NOMO-1 (cell line): Measurements from ENCODE around the gene SOX8.

Source experiments
- DNase-seq, 2 experiments: peaks; one replicate each; lab custom pipeline; 2025; ENCODE audit not compliant: unreplicated experiment in 2 of 2; lab: John Stamatoyannopoulos, UW

Gene SOX8

DNA sequence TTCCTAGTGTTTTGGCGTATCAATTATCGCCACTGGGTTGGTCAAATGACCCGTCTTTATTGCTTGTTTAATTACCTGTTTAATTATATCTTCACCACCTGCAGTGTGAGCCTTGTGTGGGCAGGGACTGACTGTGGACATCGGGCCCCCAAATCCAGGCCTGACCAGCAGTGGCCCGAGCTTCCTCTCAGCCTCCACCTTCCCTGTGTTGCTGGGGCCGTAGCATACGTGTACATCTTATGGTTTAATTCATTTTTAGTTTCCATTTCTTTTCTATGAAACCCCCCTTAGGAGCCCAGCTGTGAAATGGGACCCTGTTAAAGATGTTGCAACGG, 9.6 kb upstream of the SOX8 start:
- DNase-seq = no peak

DNA sequence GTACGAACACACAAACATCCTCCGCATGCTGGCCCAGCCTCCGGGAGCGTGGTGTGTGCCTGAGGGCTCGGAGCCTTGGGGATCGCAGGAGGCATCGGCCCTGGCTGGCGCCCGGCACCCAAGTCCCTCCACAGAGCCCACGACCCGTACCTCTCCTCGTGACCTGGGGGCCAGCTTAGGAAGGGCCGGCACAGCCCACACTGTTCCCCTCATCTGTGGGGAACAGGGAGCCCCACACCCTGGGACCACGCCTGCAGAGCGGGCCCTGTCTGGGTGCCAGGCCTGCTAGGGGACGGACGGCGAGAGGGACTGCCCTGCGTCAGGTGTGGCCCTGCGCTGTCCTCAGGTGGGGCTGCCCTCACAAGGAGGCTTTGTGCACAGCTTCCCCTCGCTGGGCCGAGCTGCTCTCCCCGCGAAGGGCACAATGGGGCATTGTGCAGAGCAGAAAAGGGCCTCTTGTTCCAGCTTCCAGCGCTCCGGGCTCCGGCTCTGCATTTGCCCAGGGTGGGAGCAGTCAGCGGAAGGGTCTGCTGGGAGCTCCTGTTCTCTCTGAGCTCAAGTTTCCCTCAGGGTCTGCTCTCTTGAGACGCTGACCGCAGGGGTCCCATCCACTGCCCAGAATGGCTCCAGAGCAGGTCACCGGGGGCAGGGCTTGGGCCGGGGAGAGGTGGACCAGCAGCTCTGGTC, 9.1 kb upstream of the SOX8 start:
- no peak for DNase-seq

DNA sequence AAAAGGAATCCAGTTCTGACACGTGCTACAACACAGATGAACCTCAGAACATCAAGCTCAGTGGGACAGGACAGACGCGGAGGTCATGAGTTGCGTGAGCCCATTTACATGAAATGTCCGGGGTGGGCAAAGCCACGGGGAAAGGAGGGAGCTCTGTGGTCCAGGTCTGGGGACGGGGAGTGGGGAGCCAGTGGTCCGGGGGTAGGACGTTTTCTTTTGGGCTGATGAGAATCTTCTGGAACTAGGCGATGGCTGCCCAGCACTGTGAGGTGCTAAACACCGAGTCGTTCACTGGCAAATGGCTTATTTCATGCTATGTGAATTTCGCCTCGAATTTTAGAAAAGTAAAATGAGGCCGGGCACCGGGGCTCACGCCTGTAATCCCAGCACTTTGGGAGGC, 8.2 kb upstream of the SOX8 start:
- no peak for DNase-seq

DNA sequence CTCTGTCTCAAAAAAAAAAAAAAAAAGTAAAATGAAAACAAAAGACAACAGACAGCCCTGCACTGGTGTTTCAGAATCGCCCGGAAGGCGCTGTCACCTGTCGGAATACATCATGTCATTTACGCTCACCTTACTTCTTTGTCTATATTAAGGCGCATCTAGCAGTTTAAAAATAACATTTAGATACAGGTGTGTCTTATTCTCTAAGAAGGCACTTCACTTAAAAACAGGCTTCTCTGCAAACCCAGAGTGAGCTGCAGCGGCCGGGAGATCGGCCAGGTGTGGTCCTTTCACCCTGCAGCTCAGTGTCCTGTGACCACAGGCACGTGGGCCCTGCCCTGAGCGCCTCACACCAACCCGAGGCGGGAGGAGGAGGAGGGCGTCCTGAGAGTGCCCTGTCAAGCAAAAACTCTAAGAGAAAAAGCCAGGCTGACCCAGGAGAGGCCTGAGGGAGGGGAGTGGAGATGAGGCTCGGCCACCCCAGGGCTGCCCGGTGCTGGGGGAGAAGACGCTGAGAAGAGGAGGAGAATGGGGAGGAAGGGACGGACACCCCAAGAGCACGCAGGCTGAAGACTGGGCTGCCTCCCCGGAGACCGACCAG, 7.5 kb upstream of the SOX8 start:
- no peak for DNase-seq

DNA sequence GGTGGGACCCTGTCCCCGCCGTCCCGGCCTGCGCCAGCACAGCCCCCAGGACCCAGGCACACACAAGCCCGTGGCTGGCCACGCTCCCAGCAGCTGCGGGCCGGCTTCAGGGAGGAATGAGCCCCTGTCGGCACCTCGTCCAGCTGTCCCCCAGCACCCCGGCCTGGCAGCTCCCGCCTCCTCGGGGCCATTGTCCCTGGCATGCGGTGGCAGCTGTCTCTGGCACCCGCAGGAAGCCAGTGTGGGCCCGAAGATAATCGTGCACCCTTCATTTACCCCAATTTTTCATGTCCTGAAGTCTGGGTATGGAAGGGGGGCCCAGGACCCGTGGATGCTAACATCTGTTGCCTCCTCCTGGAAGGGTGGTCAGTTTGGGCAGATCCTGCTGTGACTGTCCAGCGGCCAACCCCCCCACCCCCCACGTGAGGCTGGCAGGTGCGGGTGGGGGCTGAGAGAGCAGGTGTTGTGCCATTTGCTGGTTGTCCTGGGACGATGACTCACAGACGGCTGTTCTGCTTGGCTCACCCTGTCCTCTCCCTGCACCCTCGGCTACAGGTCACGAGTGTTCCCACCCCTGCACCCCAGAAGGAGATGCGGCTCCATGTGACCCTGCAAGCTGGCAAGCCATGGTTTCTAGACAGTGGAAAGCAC, 6.8 kb upstream of the SOX8 start:
- DNase-seq = no peak

DNA sequence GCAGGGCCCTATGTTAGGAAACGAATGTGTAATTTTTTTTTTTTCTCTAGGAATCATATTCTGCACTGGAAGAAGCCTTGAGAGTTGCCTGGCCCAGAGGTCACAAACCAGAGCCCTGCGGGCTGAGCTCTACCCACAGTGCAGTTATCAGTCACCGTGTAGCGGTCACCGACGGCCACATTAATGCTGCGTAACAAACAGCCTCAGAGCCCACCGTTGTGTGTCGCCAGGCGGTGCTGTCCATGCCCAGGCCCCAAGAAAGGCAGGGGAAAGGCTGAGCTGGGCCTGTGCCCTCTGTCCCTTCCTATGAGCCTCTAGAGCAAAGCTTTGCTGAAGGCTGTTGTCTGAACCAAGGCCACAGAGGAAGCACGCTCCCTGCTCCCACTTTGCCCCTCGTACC, 6.3 kb upstream of the SOX8 start:
- no peak for DNase-seq

DNA sequence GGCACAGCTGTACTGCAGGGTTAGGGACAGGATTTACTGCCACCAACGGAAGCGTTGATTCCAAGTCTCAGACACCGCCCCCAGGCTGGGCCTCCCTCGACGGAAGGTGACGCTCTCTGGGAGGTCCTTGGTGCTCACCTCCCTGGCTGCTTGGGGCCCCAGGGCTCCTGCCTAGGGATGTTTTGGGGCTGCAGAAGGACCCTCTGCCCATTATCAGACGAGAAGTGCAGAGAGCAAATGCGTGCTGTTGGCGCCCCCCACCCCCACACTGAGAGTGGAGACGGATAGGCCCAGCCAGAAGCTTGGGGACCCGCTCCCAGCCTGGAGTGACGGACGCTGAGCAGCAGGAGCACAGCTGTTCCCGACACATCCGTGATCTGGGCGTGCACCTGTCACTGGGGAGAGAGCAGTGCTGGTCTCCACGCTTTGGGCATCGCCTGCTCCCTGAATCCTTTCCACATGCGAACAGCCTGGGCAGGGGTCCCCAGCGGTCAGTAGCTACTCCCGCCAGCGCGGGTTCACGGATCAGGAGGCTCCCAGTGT, 5.1 kb upstream of the SOX8 start:
- no peak for DNase-seq

DNA sequence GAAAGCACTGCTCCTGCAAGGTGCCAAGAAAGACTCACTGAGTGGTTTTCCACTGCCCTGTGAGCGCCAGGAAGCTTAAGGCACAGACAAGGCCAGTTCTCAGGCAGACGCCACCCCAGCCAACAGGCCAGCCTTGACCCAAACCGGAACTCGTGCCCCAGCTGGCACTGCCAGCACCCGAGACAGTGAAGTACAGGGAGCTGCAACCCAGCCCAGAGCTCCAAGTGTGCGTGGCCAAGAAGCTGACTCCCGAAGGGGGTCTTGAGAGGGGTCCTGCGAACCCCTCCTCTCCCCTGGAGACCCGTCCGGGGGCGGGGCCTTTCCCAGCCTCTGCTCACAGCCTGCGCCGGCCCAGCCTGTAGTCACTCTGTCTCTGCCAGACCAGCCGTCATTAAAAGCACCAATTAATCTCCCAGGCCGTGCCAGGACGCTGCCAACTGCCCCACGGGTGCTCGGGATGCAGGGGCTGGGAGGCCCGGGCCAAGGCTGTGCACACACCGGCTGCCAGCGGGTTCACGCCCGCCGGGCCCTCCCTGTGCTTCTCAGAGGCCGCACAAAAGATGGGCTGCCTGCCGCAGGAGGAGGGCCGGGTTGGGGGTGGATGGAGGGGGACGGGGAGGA, 4.4 kb upstream of the SOX8 start:
- no peak for DNase-seq

DNA sequence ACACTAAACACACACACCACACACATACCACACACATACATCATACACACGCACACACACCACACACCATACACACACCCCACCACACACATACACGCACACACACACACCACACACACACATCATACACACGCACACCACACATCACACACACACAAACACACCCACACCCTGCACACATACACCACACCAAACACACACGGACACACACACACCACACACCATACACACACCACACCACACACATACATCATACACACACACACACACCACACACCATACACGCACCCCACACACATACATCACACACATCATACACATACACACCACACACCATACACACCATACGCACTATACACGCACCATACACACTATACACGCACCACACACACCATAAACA, 3.7 kb upstream of the SOX8 start:
- DNase-seq = no peak

DNA sequence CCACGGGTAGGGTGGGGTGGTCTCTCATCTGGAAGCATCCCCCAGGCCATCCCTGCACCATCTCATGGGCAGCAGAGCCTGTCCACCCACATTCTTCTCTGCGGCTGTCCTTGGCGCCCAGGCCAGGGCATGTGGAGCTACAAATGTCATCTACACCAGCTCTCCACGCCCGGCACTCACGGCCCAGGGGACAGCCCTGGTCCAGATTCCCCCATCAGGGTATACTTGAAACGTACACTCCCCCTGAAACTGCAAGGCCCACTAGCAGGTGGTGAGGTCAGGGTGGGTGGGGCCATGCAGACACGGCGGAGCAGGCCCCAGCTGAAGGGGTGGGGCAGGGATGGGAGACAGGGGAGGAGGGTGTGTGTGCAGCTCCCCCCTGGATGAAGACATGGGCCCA, 3.2 kb upstream of the SOX8 start:
- no peak for DNase-seq

DNA sequence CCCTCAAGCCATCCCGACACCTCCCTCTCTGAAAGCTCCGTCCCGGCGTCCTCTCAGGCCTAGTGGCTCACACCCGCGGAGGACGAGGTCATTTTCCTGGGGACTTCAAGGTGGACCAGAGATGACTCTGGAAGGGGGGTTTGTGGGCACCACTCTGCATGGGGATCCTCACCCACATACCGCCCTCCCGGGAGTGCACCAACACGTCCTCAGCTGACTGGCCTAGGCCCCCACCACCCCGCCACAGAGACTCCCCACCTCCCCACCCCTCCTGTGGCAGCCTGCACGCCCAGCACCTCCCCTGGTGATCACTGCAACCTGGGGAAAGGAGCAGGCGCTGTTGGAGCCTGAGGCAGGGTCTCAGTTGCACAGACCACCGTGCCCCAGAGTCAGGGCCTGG, 2.4 kb upstream of the SOX8 start:
- DNase-seq = no peak

DNA sequence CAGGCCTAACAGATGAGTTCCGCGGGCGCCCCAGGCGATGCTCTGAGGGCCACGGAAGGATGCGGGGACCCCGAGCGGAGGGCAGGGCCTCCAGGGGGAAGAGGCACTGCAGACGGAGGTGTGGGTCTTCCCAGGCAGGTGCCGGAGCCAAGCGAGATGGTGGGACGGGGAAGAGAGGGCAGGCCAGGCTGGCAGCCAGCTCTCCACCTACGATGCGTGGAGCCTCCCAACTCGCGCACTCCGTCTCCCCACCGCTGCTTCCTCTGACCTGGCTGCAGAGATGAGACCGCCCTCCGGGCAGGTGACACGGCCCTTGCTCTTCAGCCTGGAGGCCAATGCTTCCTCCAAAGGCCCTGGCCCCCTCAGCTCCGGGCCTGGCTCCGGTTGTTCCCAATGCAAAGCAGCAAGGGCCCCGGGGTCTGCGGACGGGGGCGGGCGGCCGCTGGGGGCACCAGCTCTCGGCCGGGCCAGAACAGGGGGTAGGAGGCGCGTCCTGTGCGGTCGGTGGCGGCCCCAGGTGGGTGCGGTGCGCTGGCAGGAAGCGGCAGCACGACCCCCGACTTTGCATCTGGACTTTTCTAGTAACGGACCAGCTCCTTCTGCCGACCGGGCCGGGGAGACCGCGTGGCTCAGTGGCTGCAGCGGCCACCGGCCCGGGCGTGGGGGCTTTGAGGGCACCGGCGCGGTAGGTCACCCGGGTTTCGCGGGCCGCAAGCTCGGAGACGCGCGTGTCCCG, 1.5 kb upstream of the SOX8 start:
- no peak for DNase-seq

DNA sequence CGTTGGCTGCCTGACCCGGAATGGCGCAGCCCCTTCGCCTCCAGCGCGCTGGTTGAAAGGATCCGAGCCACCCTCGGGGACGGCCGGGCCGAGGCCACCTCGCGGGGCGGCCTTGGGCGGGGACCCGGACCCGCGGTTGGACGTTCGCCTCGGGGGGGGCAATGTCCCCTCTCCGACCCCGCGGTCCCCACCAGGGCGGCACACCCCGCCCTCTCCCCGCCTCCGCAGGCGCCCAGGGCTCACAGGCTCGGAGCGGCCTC, 1.0 kb upstream of the SOX8 start:
- DNase-seq = no peak

DNA sequence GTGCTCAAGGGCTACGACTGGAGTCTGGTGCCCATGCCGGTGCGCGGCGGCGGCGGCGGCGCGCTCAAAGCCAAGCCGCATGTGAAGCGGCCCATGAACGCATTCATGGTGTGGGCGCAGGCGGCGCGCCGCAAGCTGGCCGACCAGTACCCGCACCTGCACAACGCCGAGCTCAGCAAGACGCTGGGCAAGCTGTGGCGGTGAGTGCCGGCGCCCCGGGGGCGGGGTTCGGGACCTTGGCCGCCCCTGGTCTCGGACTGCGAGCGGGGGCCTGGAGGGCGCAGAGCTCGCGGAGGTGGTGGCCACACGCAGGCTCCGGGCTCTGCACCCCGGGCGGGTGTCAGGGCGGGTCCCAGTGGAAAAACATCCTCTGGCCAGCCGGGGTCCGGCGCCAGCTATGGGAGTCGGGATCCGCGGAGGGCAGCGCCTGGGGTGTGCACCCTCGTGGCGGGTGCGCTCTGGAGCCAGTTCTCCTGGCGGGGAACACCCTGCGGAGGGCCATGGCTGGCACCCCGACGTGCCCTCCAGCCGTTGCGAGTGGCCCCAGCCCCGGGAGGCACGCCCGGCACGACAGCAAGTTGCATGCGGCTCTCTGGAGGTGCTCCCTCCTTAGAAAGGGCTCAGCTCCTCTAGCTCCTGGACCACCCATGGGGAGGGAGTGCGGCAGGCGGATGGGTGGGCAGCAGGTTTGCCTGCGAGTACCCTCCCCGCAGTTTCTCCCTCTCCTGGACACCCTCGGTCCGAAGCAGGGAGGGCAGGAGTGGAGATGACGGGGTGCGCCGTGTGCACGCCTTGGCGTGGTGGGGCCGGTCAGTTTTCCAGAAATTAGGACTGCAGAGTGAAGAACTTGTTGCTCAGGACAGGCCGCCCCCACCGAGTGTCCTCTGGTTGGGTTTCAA, 824 bp downstream of the SOX8 start:
- no peak for DNase-seq

DNA sequence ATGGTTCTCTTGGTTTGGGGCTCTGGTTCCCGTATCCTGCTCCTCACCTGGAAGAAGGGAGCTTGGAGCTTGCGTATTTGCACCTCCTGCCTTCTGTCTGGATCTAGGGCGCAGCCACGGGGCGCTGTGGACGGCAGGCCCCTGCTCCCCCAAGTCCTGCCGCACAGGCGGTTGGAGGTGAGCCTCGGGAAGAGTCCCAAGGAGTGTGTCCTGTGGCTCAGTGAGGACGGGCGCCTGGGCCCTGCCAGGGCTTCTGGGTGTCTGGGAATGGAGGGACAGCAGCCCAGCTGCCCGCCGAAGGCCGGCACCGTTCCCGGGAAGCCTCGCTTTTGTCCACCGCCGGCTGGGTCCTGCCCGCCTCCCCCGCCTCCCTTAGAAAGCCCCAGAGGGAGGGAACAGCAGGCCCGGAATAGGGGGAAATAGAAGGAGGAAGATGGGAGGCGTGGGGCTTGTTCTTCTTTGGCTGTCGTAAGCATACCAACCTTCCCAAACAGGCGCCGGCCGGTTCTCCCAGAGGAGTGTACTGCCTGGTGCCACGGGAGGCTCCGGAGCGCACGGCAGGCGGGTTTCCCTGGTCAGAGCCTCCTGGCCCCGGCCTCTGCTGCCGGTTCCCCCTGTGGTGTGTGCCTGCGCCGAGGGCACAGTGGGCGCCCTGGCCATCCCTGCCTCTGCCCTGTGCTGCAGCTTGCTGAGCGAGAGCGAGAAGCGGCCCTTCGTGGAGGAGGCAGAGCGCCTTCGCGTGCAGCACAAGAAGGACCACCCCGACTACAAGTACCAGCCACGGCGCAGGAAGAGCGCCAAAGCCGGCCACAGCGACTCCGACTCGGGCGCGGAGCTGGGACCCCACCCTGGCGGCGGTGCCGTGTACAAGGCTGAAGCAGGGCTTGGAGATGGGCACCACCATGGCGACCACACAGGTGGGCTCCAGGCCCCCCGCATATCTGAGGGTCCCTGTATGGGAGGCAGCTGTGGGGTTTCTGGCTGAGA, 1.8 kb downstream of the SOX8 start:
- DNase-seq = no peak

DNA sequence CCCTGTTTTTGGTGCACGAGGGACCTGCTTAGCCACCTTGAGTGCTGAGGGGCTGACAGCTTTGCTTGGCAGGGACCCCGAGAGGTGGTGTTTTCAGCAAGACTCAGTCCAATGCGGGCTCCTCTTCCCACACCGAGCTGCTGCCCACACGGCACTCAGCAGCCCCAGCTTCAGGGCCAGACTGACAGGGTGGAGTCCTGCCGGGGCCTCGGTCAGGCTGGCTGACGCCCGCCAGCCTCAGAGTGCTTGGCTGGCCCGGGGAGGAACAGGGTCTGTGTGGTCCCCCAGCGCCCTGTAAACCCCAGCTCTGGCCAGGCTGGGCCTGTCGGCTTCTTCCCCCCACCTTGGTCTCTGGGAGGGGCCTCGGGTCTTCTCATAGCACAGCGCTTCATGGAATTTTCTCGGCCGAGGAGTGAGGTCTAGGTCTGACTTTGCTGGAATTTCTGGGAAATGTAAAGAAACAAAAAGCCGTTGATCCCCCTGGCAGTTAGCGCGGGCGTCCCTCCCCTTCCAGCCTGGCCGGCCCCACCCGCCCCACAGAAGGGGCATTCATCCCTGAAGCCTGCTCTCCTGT, 2.6 kb downstream of the SOX8 start:
- DNase-seq = no peak

DNA sequence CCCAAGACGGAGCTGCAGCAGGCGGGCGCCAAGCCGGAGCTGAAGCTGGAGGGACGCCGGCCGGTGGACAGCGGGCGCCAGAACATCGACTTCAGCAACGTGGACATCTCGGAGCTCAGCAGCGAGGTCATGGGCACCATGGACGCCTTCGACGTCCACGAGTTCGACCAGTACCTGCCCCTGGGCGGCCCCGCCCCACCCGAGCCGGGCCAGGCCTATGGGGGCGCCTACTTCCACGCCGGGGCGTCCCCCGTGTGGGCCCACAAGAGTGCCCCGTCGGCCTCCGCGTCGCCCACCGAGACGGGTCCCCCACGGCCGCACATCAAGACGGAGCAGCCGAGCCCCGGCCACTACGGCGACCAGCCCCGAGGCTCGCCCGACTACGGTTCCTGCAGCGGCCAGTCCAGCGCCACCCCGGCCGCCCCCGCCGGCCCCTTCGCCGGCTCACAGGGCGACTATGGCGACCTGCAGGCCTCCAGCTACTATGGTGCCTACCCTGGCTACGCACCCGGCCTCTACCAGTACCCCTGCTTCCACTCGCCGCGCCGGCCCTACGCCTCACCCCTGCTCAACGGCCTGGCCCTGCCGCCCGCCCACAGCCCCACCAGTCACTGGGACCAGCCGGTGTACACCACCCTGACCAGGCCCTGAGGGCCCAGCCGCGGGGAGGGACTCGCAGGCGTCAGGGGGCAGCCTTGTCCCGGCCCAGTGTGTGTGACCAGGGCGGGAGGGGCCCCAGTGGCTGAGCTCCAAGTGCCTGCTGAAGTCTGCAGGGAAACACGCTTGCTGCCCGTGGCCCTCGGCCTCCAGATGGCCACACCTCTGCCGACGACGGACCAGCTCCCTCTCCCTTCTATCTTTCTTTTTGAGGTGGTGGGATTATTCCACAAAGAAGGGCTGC, 3.4 kb downstream of the SOX8 start:
- no peak for DNase-seq
